Measurements from ENCODE around the gene PARD3.
"Not testable (repeated sequence)": the region's sequence is repeated elsewhere in the genome, so short reads cannot be mapped to it uniquely, and the experiment has no call there.

PARD3 gene

GRCh38 chr10:34647160-34647559, 167.9 kb downstream of the PARD3 start:
- H3K9ac ChIP-seq (ENCODE audit: low read depth, low read length, poor library complexity, severe bottlenecking) = no peak overlapping the region
- peaks cover 55% of the 10 kb centered on the region for H3K79me2 ChIP-seq (ENCODE audit: insufficient read depth, low read length)
- no peak overlapping the region for H2AFZ ChIP-seq (ENCODE audit: low read length)
- H3F3A ChIP-seq (ENCODE audit: low read depth) = no peaks in the 10 kb centered on the region
- TF ChIP-seq CTCF (conservative IDR thresholded peaks at IDR 0.05; ENCODE audit: low read length) (no peak), EZH2phosphoT487 (IDR thresholded peaks at IDR 0.05; ENCODE audit: borderline replicate concordance) (no peak)
- peaks cover 9% of the 10 kb centered on the region for H4K20me1 ChIP-seq (ENCODE audit: insufficient read depth, low read length, poor library complexity, severe bottlenecking)
- peaks cover 7% of the 10 kb centered on the region for H3K4me1 ChIP-seq (ENCODE audit: insufficient read depth, low read length, poor library complexity, severe bottlenecking)
- H3K4me2 ChIP-seq (ENCODE audit: low read depth, low read length, poor library complexity, severe bottlenecking) = no peak overlapping the region
- no peak overlapping the region for H3K4me3 ChIP-seq (ENCODE audit: low read length, poor library complexity, severe bottlenecking)
- H3K27me3 ChIP-seq (ENCODE audit: insufficient read depth, low read length, poor library complexity, severe bottlenecking) = no peaks in the 10 kb centered on the region
- H3K36me3 ChIP-seq (ENCODE audit: insufficient read depth, low read length) = no peaks in the 10 kb centered on the region
- no peaks in the 10 kb centered on the region for H3K9me3 ChIP-seq (ENCODE audit: insufficient read depth, low read depth, low read length)
- no peaks in the 10 kb centered on the region for H3K9me2 ChIP-seq (replicated peaks; ENCODE audit: low read depth, low read length)

GRCh38 chr10:34646331-34646730, 168.8 kb downstream of the PARD3 start:
- Histone ChIP-seq H2AFZ (ENCODE audit: low read length) (no peak overlapping the region), H3K36me3 (ENCODE audit: insufficient read depth, low read length) (no peaks in the 10 kb centered on the region), H3K9me2 (replicated peaks; ENCODE audit: low read depth, low read length) (no peaks in the 10 kb centered on the region), H3F3A (ENCODE audit: low read depth) (no peaks in the 10 kb centered on the region), H3K9ac (ENCODE audit: low read depth, low read length, poor library complexity, severe bottlenecking) (no peak overlapping the region), H3K4me3 (ENCODE audit: low read length, poor library complexity, severe bottlenecking) (no peak overlapping the region), H3K27me3 (ENCODE audit: insufficient read depth, low read length, poor library complexity, severe bottlenecking) (no peaks in the 10 kb centered on the region), H4K20me1 (ENCODE audit: insufficient read depth, low read length, poor library complexity, severe bottlenecking) (peaks cover 9% of the 10 kb centered on the region), H3K4me2 (ENCODE audit: low read depth, low read length, poor library complexity, severe bottlenecking) (no peak overlapping the region), H3K79me2 (ENCODE audit: insufficient read depth, low read length) (peaks cover 52% of the 10 kb centered on the region), H3K9me3 (ENCODE audit: insufficient read depth, low read depth, low read length) (no peaks in the 10 kb centered on the region), H3K4me1 (ENCODE audit: insufficient read depth, low read length, poor library complexity, severe bottlenecking) (peaks cover 7% of the 10 kb centered on the region)
- TF ChIP-seq CTCF (conservative IDR thresholded peaks at IDR 0.05; ENCODE audit: low read length) = no peak
- TF ChIP-seq EZH2phosphoT487 (IDR thresholded peaks at IDR 0.05; ENCODE audit: borderline replicate concordance) = no peak

GRCh38 chr10:34644815-34645214, 170.3 kb downstream of the PARD3 start:
- H3K9ac ChIP-seq (ENCODE audit: low read depth, low read length, poor library complexity, severe bottlenecking); H3K4me1 ChIP-seq (ENCODE audit: insufficient read depth, low read length, poor library complexity, severe bottlenecking); H3K4me2 ChIP-seq (ENCODE audit: low read depth, low read length, poor library complexity, severe bottlenecking): not testable (repeated sequence)

GRCh38 chr10:34644224-34644623, 170.9 kb downstream of the PARD3 start:
- Histone ChIP-seq H3K79me2 (ENCODE audit: insufficient read depth, low read length) (peaks cover 43% of the 10 kb centered on the region), H3F3A (ENCODE audit: low read depth) (no peaks in the 10 kb centered on the region), H3K9me3 (ENCODE audit: insufficient read depth, low read depth, low read length) (no peaks in the 10 kb centered on the region), H3K9ac (ENCODE audit: low read depth, low read length, poor library complexity, severe bottlenecking) (no peak overlapping the region), H4K20me1 (ENCODE audit: insufficient read depth, low read length, poor library complexity, severe bottlenecking) (peaks cover 2% of the 10 kb centered on the region), H3K4me3 (ENCODE audit: low read length, poor library complexity, severe bottlenecking) (no peak overlapping the region), H3K4me2 (ENCODE audit: low read depth, low read length, poor library complexity, severe bottlenecking) (no peak overlapping the region), H3K9me2 (replicated peaks; ENCODE audit: low read depth, low read length) (no peaks in the 10 kb centered on the region), H3K36me3 (ENCODE audit: insufficient read depth, low read length) (no peaks in the 10 kb centered on the region), H3K4me1 (ENCODE audit: insufficient read depth, low read length, poor library complexity, severe bottlenecking) (no peaks in the 10 kb centered on the region), H2AFZ (ENCODE audit: low read length) (no peak overlapping the region), H3K27me3 (ENCODE audit: insufficient read depth, low read length, poor library complexity, severe bottlenecking) (no peaks in the 10 kb centered on the region)
- TF ChIP-seq CTCF (conservative IDR thresholded peaks at IDR 0.05; ENCODE audit: low read length) = no peak
- TF ChIP-seq EZH2phosphoT487 (IDR thresholded peaks at IDR 0.05; ENCODE audit: borderline replicate concordance) = no peak

More at GRCh38 chr10:34644815-34645214, 170.3 kb downstream of the PARD3 start:
- not testable (repeated sequence) for H3K4me3 ChIP-seq (ENCODE audit: low read length, poor library complexity, severe bottlenecking); H2AFZ ChIP-seq (ENCODE audit: low read length); H3K9me3 ChIP-seq (ENCODE audit: insufficient read depth, low read depth, low read length); H3K27me3 ChIP-seq (ENCODE audit: insufficient read depth, low read length, poor library complexity, severe bottlenecking); H3K9me2 ChIP-seq (replicated peaks; ENCODE audit: low read depth, low read length); H3K36me3 ChIP-seq (ENCODE audit: insufficient read depth, low read length); H4K20me1 ChIP-seq (ENCODE audit: insufficient read depth, low read length, poor library complexity, severe bottlenecking); H3F3A ChIP-seq (ENCODE audit: low read depth)
- H3K79me2 ChIP-seq (ENCODE audit: insufficient read depth, low read length) = peaks cover 43% of the 10 kb centered on the region

All from Loucy (cell line).